Uterus (tissue), 4 donors: ENCODE measurements around the gene RAD9A. TPM values are rescaled to one million over a fixed set of nuclear protein-coding genes. Genes with fewer than 3 reads are reported as not detected.

Experiments
- DNase-seq, 2 donors: peaks; one replicate each; pipeline ENCODE4 v3.0.0-alpha.2; 2019 to 2020
- H3K27ac ChIP-seq, 2 donors: fragments of 200-600 bp; sonication (generic); 1 replicate in 1 of 2; 2 replicates in 1 of 2; pipeline ENCODE4 v1.5.1; 2016 to 2018
- H3K27me3 ChIP-seq, 2 donors: fragments of 200-600 bp; sonication (generic); one replicate each; pipeline ENCODE4 v1.5.1; 2018 to 2019; ENCODE audit warnings: control low read depth in 1 of 2
- H3K36me3 ChIP-seq, 2 donors: fragments of 200-600 bp; sonication (generic); one replicate each; pipeline ENCODE4 v1.5.1; 2019; ENCODE audit warnings: control low read depth in 1 of 2
- H3K4me1 ChIP-seq, 2 donors: fragments of 200-600 bp; sonication (generic); one replicate each; pipeline ENCODE4 v1.5.1; 2018 to 2019; ENCODE audit warnings: control low read depth in 1 of 2
- H3K4me3 ChIP-seq, 2 donors: fragments of 200-600 bp; sonication (generic); 1 replicate in 1 of 2; 2 replicates in 1 of 2; pipeline ENCODE4 v1.5.1; 2018 to 2019; ENCODE audit warnings: mild to moderate bottlenecking in 1 of 2
- H3K9me3 ChIP-seq, 2 donors: fragments of 200-600 bp; sonication (generic); one replicate each; pipeline ENCODE4 v1.5.1; 2019; ENCODE audit warnings: control low read depth in 1 of 2
- CTCF ChIP-seq, 4 experiments: fragments of 200-600 bp in 2 of 4; fragments of 450-650 bp in 2 of 4; sonication (generic) in 2 of 4; IDR thresholded peaks; one replicate each; pipeline ENCODE4 v1.5.1; 2016 to 2019; ENCODE audit warnings: antibody characterized with exemption in 4 of 4, mild to moderate bottlenecking in 2 of 4, moderate library complexity in 1 of 4
- POLR2A ChIP-seq, 2 donors: fragments of 450-650 bp; IDR thresholded peaks; one replicate each; pipeline ENCODE4 v1.6.1; 2016; ENCODE audit warnings: antibody characterized with exemption in 2 of 2, mild to moderate bottlenecking in 1 of 2, moderate library complexity in 1 of 2
- intact Hi-C: fragments of 100-400 bp; cut with DNase I; formaldehyde crosslinking; loops from one replicate; pipeline ENCODE4 v1.15.1; 2023; ENCODE audit warnings: low total_unique reads
- total RNA-seq, 4 donors: library from RNA; depleted of rRNA in 3 of 4; stranded (reverse); fragments of >200 nt in 3 of 4; gene quantifications; one replicate each; pipeline versions ENCODE4 v1.1.0 to v1.2.4, GENCODE V29; 2014 to 2023
- donor health status: DM: yes; HTN: yes; CAD: no.

RAD9A gene
- total RNA-seq, 4 donors from 2014 or later, result 2.6 to 37.3 (median 11.6) TPM

GRCh38 chr11:67376063-67376820, 15.5 kb upstream of the RAD9A start:
- intact Hi-C loops, result no loop called here
- TF ChIP-seq CTCF (IDR thresholded peaks at IDR 0.05) (no peak), POLR2A (IDR thresholded peaks at IDR 0.05) (no peak)
- no peak for DNase-seq
- Histone ChIP-seq H3K36me3 (no peaks in the 10 kb centered on the region), H3K4me1 (no peaks in the 10 kb centered on the region), H3K27me3 (no peaks in the 10 kb centered on the region), H3K4me3 (no peak overlapping the region), H3K27ac (peak overlapping the region; percentile 92 to 99), H3K9me3 (no peaks in the 10 kb centered on the region)

- intact Hi-C loops, result no loop called here
Measured at GRCh38 chr11:67376873-67377808, 14.6 kb upstream of the RAD9A start.

GRCh38 chr11:67378544-67378943, 13.2 kb upstream of the RAD9A start:
- Histone ChIP-seq H3K4me1 (no peaks in the 10 kb centered on the region), H3K27me3 (no peaks in the 10 kb centered on the region), H3K36me3 (no peaks in the 10 kb centered on the region), H3K27ac (peak overlapping the region in 1 of 2 donors; percentile 54), H3K9me3 (no peaks in the 10 kb centered on the region), H3K4me3 (no peak overlapping the region)
- DNase-seq, result no peak
- TF ChIP-seq POLR2A (IDR thresholded peaks at IDR 0.05) (no peak), CTCF (IDR thresholded peaks at IDR 0.05) (no peak)
- intact Hi-C loops, result no loop called here

More at GRCh38 chr11:67376873-67377808, 14.6 kb upstream of the RAD9A start:
- DNase-seq, result peak; percentile 21 to 32
- TF ChIP-seq POLR2A (IDR thresholded peaks at IDR 0.05), result no peak
- no peak for TF ChIP-seq CTCF (IDR thresholded peaks at IDR 0.05)
- Histone ChIP-seq H3K27ac (peak overlapping the region; percentile 92 to 99), H3K36me3 (no peaks in the 10 kb centered on the region), H3K27me3 (no peaks in the 10 kb centered on the region), H3K4me1 (no peaks in the 10 kb centered on the region), H3K9me3 (no peaks in the 10 kb centered on the region), H3K4me3 (no peak overlapping the region)

- intact Hi-C loops, result loop anchor here (10.0 kb wide), 1 partner anchor 115 kb away; the partner anchor contains the start of gene GRK2
Measured at GRCh38 chr11:67379061-67380058, 12.4 kb upstream of the RAD9A start.

More at GRCh38 chr11:67379061-67380058, 12.4 kb upstream of the RAD9A start:
- Histone ChIP-seq H3K27me3 (no peaks in the 10 kb centered on the region), H3K4me1 (no peaks in the 10 kb centered on the region), H3K27ac (peak overlapping the region; percentile 30 to 54), H3K36me3 (no peaks in the 10 kb centered on the region), H3K4me3 (no peak overlapping the region), H3K9me3 (no peaks in the 10 kb centered on the region)
- TF ChIP-seq CTCF (IDR thresholded peaks at IDR 0.05) (no peak), POLR2A (IDR thresholded peaks at IDR 0.05) (no peak)
- DNase-seq, result peak; percentile 49 to 66
